Fibroblast of villous mesenchyme (primary cell): ENCODE data around the gene PSMD14. TPM values are rescaled to one million over a fixed set of nuclear protein-coding genes. Genes with fewer than 3 reads are reported as not detected.

Experiments
- DNase-seq: peaks from one replicate; pipeline ENCODE4 v3.0.0-alpha.2; 2010; ENCODE audit warnings: low read depth
- H3K4me3 ChIP-seq: 2 replicates; pipeline ENCODE4 v1.5.1; 2011; ENCODE audit warnings: low read depth, mild to moderate bottlenecking, low read length
- total RNA-seq: library from RNA; depleted of rRNA; stranded (reverse); fragments of >200 nt; gene quantifications from 2 replicates; pipeline ENCODE4 v1.2.3, GENCODE V29; 2012
- TF ChIP-seq, protein P1 (sequence below): IDR thresholded peaks from 2 replicates; pipeline ENCODE4 v1.5.1; 2012; ENCODE audit warnings: low read depth, mild to moderate bottlenecking, low read length; ENCODE audit not compliant: insufficient read depth

PSMD14 gene
- total RNA-seq, 1 donor, result 121 TPM

DNA sequence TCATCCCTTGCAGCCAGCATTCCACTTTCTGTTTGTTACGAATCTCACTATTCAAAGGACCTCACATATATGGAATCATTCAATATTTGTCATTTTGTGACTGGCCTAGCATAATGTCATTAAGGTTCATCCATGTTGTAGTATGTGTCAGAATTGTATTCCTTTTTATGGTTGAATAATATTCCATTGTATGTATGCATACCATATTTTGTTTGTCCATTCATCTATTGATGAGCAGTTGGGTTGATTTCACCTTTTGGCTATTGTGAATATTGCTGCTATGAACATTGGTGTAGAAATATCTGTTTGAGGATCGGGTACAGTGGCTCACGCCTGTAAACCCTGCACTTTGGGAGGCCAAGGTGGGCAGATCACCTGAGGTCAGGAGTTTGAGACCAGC, 35.0 kb downstream of the PSMD14 start:
- TF ChIP-seq, protein P1, sequence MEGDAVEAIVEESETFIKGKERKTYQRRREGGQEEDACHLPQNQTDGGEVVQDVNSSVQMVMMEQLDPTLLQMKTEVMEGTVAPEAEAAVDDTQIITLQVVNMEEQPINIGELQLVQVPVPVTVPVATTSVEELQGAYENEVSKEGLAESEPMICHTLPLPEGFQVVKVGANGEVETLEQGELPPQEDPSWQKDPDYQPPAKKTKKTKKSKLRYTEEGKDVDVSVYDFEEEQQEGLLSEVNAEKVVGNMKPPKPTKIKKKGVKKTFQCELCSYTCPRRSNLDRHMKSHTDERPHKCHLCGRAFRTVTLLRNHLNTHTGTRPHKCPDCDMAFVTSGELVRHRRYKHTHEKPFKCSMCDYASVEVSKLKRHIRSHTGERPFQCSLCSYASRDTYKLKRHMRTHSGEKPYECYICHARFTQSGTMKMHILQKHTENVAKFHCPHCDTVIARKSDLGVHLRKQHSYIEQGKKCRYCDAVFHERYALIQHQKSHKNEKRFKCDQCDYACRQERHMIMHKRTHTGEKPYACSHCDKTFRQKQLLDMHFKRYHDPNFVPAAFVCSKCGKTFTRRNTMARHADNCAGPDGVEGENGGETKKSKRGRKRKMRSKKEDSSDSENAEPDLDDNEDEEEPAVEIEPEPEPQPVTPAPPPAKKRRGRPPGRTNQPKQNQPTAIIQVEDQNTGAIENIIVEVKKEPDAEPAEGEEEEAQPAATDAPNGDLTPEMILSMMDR, result no peak
- DNase-seq, result no peak
- H3K4me3 ChIP-seq, result no peak overlapping the region

DNA sequence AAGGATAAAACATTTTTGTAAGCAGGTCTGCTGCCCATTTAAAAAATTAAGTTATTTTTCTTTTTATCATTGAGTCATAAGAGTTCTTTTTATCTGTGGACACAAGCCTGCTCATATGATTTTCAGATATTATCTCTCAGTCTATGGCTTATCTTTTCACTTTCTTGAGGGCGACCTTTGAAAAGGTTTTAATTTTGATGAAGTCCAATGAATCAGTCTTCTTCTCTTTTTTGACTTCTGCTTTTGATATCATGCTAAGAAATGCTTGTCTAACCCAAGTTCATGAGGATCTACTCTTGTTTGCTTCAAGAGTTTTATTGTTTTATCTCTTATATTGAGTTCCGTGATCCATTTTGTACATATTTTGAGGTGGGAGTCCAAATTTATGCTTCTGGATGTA, 36.5 kb downstream of the PSMD14 start:
- DNase-seq, result no peak
- H3K4me3 ChIP-seq, result no peak overlapping the region
- TF ChIP-seq, protein P1, result no peak

DNA sequence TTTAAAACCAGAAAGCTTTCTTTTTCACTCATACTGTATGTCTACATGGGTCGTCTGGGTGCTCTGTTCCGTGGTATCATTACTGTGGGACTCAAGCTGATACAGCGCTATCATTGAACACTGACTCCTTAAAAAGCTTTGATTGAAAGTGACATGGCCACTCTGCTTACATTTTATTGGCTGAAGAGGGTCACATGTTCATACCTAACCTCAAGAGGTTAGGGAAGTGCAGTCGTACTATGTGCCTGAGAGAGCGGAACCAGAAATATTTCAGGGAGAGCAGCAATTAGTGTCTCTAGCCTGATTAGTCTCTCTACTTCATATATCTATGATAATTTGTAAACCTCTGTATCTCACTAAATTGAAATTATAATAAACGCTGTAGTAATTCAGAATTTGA, 43.5 kb downstream of the PSMD14 start:
- no peak overlapping the region for H3K4me3 ChIP-seq
- TF ChIP-seq, protein P1, result no peak
- no peak for DNase-seq

DNA sequence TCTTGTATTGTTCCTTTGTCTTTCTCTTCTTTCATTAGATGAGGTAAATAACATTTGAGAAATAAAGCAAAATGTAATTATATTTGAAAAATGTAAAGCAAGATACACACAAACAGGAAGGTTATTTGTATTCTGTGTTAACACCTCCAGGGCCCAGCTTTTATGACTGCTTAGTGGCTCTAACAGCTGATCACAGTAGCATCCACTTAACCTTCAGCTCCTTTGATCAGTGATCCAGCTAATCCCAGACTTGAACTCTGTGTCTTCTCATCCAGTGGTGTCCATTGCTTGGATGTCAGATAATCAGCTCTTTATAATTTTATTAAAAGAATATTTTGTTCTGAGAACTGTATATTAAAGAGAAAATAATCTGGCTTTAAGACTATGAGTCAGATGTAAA, 44.5 kb downstream of the PSMD14 start:
- H3K4me3 ChIP-seq, result no peak overlapping the region
- DNase-seq, result no peak
- TF ChIP-seq, protein P1, result no peak

DNA sequence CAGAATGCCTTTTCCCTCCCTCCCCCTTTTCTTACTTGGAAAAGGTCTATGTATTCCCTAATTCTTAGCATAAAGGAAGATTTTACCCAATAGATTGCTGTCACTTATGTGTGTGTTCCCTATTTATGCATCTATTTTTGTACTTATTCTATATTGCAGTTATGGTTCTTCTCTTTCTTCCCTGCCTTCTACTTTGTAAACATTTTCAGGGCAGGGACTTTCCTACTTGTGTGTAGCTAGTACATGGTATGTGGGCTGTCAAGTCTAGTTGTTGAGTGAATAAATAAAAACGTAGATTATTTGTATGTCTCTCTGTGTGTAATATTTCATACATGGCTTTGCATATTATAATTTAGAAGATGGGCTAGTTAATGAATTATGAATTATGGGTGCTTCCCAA, 45.3 kb downstream of the PSMD14 start:
- no peak overlapping the region for H3K4me3 ChIP-seq
- DNase-seq, result peak; percentile 17
- TF ChIP-seq, protein P1, result no peak

DNA sequence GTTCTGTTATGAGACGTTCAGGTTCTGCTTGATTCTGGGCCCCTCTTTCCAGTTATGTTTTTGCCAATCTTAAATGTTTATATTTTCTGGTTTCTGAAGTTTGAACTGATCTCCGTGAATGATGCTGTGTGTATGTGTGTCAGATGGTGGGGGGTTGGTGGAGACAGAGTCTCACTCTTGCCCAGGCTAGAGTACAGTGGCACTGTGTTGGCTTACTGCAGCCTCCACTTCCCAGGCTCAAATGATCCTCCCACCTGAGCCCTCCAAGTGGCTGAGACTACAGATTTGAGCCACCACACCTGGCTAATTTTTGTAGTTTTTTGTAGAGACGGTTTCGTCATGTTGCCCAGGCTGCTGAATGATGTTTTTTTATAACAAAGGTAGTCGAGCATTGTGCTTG, 45.9 kb downstream of the PSMD14 start:
- TF ChIP-seq, protein P1, result no peak

DNA sequence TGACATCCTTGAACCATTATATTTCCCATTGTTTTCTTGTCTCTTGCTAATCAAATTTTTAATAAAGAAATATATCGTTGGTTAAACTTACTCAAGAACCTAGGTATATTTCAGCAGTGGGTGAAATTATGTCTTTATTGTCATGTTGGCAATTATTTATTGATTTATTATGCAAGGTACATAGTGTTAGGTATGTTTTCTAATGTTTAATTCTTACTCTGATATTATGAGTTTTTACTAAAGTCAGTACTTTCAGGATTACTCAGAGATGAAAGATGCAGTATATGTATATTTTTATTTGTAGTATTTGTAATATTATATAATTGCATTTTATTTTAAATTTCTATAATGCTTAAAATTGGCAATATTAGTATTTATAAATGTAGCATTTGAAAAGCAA, 46.9 kb downstream of the PSMD14 start:
- TF ChIP-seq, protein P1, result no peak
- no peak for DNase-seq
- H3K4me3 ChIP-seq, result no peak overlapping the region

More for the DNA sequence above, 45.9 kb downstream of the PSMD14 start:
- no peak for DNase-seq
- no peak overlapping the region for H3K4me3 ChIP-seq
